Spleen (tissue), 11 donors: Measurements from ENCODE around the gene TOR3A. TPM values are rescaled to one million over a fixed set of nuclear protein-coding genes. Genes with fewer than 3 reads are reported as not detected.

ENCODE experiments used
- DNase-seq: peaks from one replicate; pipeline ENCODE4 v3.0.0-alpha.2; 2020
- H3K27ac ChIP-seq, 8 donors: fragments of 200-600 bp; sonication (generic) in 7 of 8; 1 replicate in 4 of 8; 2 replicates in 4 of 8; pipeline versions ENCODE4 v1.5.0 to v1.8.0; 2016 to 2021; ENCODE audit warnings: inconsistent platforms in 4 of 8, mild to moderate bottlenecking in 4 of 8, moderate library complexity in 1 of 8
- H3K27me3 ChIP-seq, 7 donors: fragments of 200-600 bp; sonication (generic) in 6 of 7; replicated peaks in 1 of 7; 1 replicate in 4 of 7; 2 replicates in 3 of 7; pipeline versions ENCODE4 v1.5.0 to v1.8.0; 2016 to 2021; ENCODE audit warnings: inconsistent platforms in 3 of 7, mild to moderate bottlenecking in 1 of 7
- H3K36me3 ChIP-seq, 6 donors: fragments of 200-600 bp; sonication (generic) in 5 of 6; 1 replicate in 4 of 6; 2 replicates in 2 of 6; pipeline versions ENCODE4 v1.5.0 to v1.8.0; 2016 to 2021; ENCODE audit warnings: inconsistent platforms in 2 of 6
- H3K4me1 ChIP-seq, 6 donors: fragments of 200-600 bp; sonication (generic) in 5 of 6; 1 replicate in 3 of 6; 2 replicates in 3 of 6; pipeline versions ENCODE4 v1.5.0 to v1.8.0; 2016 to 2021; ENCODE audit warnings: inconsistent platforms in 3 of 6
- H3K4me3 ChIP-seq, 8 donors: fragments of 200-600 bp; sonication (generic) in 7 of 8; 1 replicate in 4 of 8; 2 replicates in 4 of 8; pipeline versions ENCODE4 v1.5.0 to v1.8.0; 2016 to 2021; ENCODE audit warnings: inconsistent platforms in 4 of 8, mild to moderate bottlenecking in 4 of 8, moderate library complexity in 2 of 8
- H3K9me3 ChIP-seq, 8 donors: fragments of 200-600 bp; sonication (generic) in 7 of 8; 1 replicate in 4 of 8; 2 replicates in 4 of 8; pipeline versions ENCODE4 v1.5.0 to v1.8.0; 2016 to 2021; ENCODE audit warnings: inconsistent platforms in 4 of 8
- CTCF ChIP-seq, 11 experiments: fragments of 200-600 bp in 7 of 11; fragments of 450-650 bp in 4 of 11; sonication (generic) in 4 of 11; IDR thresholded peaks in 8 of 11; conservative IDR thresholded peaks in 3 of 11; 1 replicate in 7 of 11; 2 replicates in 4 of 11; pipeline versions ENCODE4 v1.4.0 to v1.8.0; 2016 to 2021; ENCODE audit warnings: antibody characterized with exemption in 11 of 11, inconsistent platforms in 4 of 11, mild to moderate bottlenecking in 1 of 11
- POLR2A ChIP-seq, 3 donors: fragments of 450-650 bp; IDR thresholded peaks; one replicate each; pipeline ENCODE4 v1.5.1; 2017; ENCODE audit warnings: antibody characterized with exemption in 3 of 3, mild to moderate bottlenecking in 1 of 3
- POLR2AphosphoS5 ChIP-seq, 3 donors: sonication (generic); formaldehyde crosslinking; IDR thresholded peaks; one replicate each; pipeline ENCODE4 v1.5.1; 2017; ENCODE audit warnings: antibody characterized with exemption in 3 of 3
- WGBS, 5 donors: extraction: QIAGEN DNeasy Blood & Tissue Kit in 3 of 5; methylation state at CpG; one replicate each; pipeline versions ENCODE4 v1.1.5 to v1.1.7; 2013 to 2018; 5-methylcytosine and 5-hydroxymethylcytosine counted together
- intact Hi-C: fragments of 100-400 bp; cut with DNase I; formaldehyde crosslinking; loops from one replicate; pipeline ENCODE4 v1.15.0; 2023; ENCODE audit warnings: low total_unique reads
- polyA plus RNA-seq, 3 donors: library from polyadenylated mRNA; stranded (reverse); fragments of 200-250 nt; gene quantifications; one replicate each; pipeline ENCODE4 v1.2.1, GENCODE V29; 2013
- total RNA-seq, 7 donors: library from RNA; depleted of rRNA in 3 of 7; stranded (reverse); fragments of >200 nt in 3 of 7; fragmentation: NEBNext Ultra II Directional in 4 of 7; extraction: Animal tissue kit (Norgen Biotek cat#: 25700) in 4 of 7; gene quantifications; one replicate each; pipeline versions ENCODE4 v1.1.0 to v1.2.1, GENCODE V29; 2016 to 2021
- donor health status: healthy with polysubstance abuse.
- donor health status: DM: no; HTN: no; CAD: no; lungs with moderate emphysema.
- donor health status: DM: no; HTN: no; CAD: no.
- donor health status: Bipolar disorder and iron deficiency.
- donor health status: healthy.
- donor health status: DM: no; HTN: no; CAD: no.
- donor health status: DM: yes; HTN: yes; CAD: no.

TOR3A gene
- total and polyA plus RNA-seq, 10 donors = 27.9 to 51.7 (median 42.0) TPM

GRCh38 chr1:179082333-179082998 is 596 bp downstream of the TOR3A start:
- no peaks in the 10 kb centered on the region for H3K9me3 ChIP-seq
- intact Hi-C loops = loop anchor here (2.0 kb wide), 1 partner anchor 284 kb away; no protein-coding TSS in a partner anchor
- H3K27ac ChIP-seq = peak overlapping the region; percentile 82 to 94 (median 91)
- no peaks in the 10 kb centered on the region for H3K27me3 ChIP-seq
- H3K4me1 ChIP-seq = peaks cover 14 to 67% (median 38%) of the 10 kb centered on the region in 6 donors
- no peak for TF ChIP-seq POLR2AphosphoS5 (IDR thresholded peaks at IDR 0.05)
- TF ChIP-seq CTCF (IDR thresholded peaks at IDR 0.05 in 8 of 11, conservative IDR thresholded peaks at IDR 0.05 in 3 of 11) = no peak
- no peak for TF ChIP-seq POLR2A (IDR thresholded peaks at IDR 0.05)
- DNase-seq = no peak
- 0 to 1% (median 0%) methylated on average over 26 to 52 of the region's 52 CpGs for WGBS, 5 donors
- peaks cover 0 to 30% (median 15%) of the 10 kb centered on the region in 6 donors for H3K36me3 ChIP-seq
- peak overlapping the region; percentile 83 to 97 (median 88) for H3K4me3 ChIP-seq

GRCh38 chr1:179082999-179083335 is 1.1 kb downstream of the TOR3A start:
- peak overlapping the region; percentile 83 to 97 (median 88) for H3K4me3 ChIP-seq
- H3K36me3 ChIP-seq = peaks cover 0 to 35% (median 17%) of the 10 kb centered on the region in 6 donors
- DNase-seq = no peak
- TF ChIP-seq POLR2A (IDR thresholded peaks at IDR 0.05) = no peak
- peak in 2 of 3 donors; percentile 8 to 41 for TF ChIP-seq POLR2AphosphoS5 (IDR thresholded peaks at IDR 0.05)
- 0 to 6% (median 2%) methylated on average over 2 to 3 of the region's 3 CpGs for WGBS, 5 donors
- peaks cover 14 to 72% (median 43%) of the 10 kb centered on the region in 6 donors for H3K4me1 ChIP-seq
- peak overlapping the region; percentile 6 to 94 (median 91) for H3K27ac ChIP-seq
- no peaks in the 10 kb centered on the region for H3K9me3 ChIP-seq
- intact Hi-C loops = loop anchor here (2.0 kb wide), 1 partner anchor 284 kb away; no protein-coding TSS in a partner anchor
- no peaks in the 10 kb centered on the region for H3K27me3 ChIP-seq

- Histone ChIP-seq H3K4me1 (peaks cover 20 to 78% (median 49%) of the 10 kb centered on the region in 6 donors), H3K27me3 (no peaks in the 10 kb centered on the region), H3K4me3 (peak overlapping the region in 4 of 8 donors; percentile 85 to 92 (median 88)), H3K27ac (peak overlapping the region in 4 of 8 donors; percentile 91 to 94 (median 92)), H3K9me3 (no peaks in the 10 kb centered on the region), H3K36me3 (peaks cover 0 to 40% (median 20%) of the 10 kb centered on the region in 6 donors)
- WGBS, 5 donors = 52 to 84% (median 69%) methylated on average over 6 to 8 of the region's 8 CpGs
- intact Hi-C loops = loop anchor here (2.0 kb wide), 1 partner anchor 283 kb away; no protein-coding TSS in a partner anchor
- TF ChIP-seq POLR2AphosphoS5 (IDR thresholded peaks at IDR 0.05) (no peak), CTCF (IDR thresholded peaks at IDR 0.05 in 8 of 11, conservative IDR thresholded peaks at IDR 0.05 in 3 of 11) (no peak), POLR2A (IDR thresholded peaks at IDR 0.05) (no peak)
- no peak for DNase-seq
These were observed 1.7 kb downstream of the TOR3A start for GRCh38 chr1:179083533-179083932.

- DNase-seq = no peak
- Histone ChIP-seq H3K27me3 (no peaks in the 10 kb centered on the region), H3K36me3 (peaks cover 0 to 80% (median 43%) of the 10 kb centered on the region in 6 donors), H3K9me3 (no peaks in the 10 kb centered on the region), H3K4me1 (peaks cover 17 to 91% (median 62%) of the 10 kb centered on the region in 6 donors), H3K27ac (peak overlapping the region; percentile 15 to 75 (median 55)), H3K4me3 (peak overlapping the region in 5 of 8 donors; percentile 16 to 61 (median 24))
- intact Hi-C loops = no loop called here
- TF ChIP-seq CTCF (IDR thresholded peaks at IDR 0.05 in 8 of 11, conservative IDR thresholded peaks at IDR 0.05 in 3 of 11) (no peak), POLR2A (IDR thresholded peaks at IDR 0.05) (no peak), POLR2AphosphoS5 (IDR thresholded peaks at IDR 0.05) (peak; percentile 77 to 85 (median 80))
- WGBS, 5 donors = 60 to 74% (median 69%) methylated on average over 5 to 11 of the region's 11 CpGs
These were observed 5.8 kb downstream of the TOR3A start for GRCh38 chr1:179087665-179088064.
